Left hindlimb (tissue), 1 donor: Measurements from ENCODE around the gene FBLN2.

Experiments
- DNase-seq: peaks from one replicate; pipeline ENCODE4 v3.0.0-alpha.2; 2018

Gene FBLN2

GRCh38 chr3:13532631-13533030, 16.3 kb upstream of the FBLN2 start:
- DNase-seq, result peak; percentile 15

GRCh38 chr3:13533885-13534301, 15.0 kb upstream of the FBLN2 start:
- DNase-seq, result no peak

GRCh38 chr3:13535526-13535875, 13.4 kb upstream of the FBLN2 start:
- no peak for DNase-seq

GRCh38 chr3:13535905-13536304, 13.0 kb upstream of the FBLN2 start:
- peak; percentile 55 for DNase-seq

- DNase-seq, result peak; percentile 15
Measured at GRCh38 chr3:13536432-13536831, 12.5 kb upstream of the FBLN2 start.

- DNase-seq, result peak; percentile 42
Measured at GRCh38 chr3:13536832-13537231, 12.1 kb upstream of the FBLN2 start.

GRCh38 chr3:13537244-13537908, 11.5 kb upstream of the FBLN2 start:
- no peak for DNase-seq

- DNase-seq, result peak; percentile 13
Measured at GRCh38 chr3:13537909-13538296, 11.0 kb upstream of the FBLN2 start.

- peak; percentile 31 for DNase-seq
Measured at GRCh38 chr3:13538520-13539291, 10.2 kb upstream of the FBLN2 start.

- DNase-seq, result peak; percentile 35
Measured at GRCh38 chr3:13539292-13539638, 9.7 kb upstream of the FBLN2 start.

GRCh38 chr3:13539671-13540070, 9.3 kb upstream of the FBLN2 start:
- DNase-seq, result peak; percentile 20

GRCh38 chr3:13540297-13540995, 8.5 kb upstream of the FBLN2 start:
- no peak for DNase-seq

- DNase-seq, result no peak
Measured at GRCh38 chr3:13541691-13542090, 7.2 kb upstream of the FBLN2 start.

GRCh38 chr3:13542142-13542541, 6.8 kb upstream of the FBLN2 start:
- DNase-seq, result no peak

GRCh38 chr3:13543253-13543652, 5.7 kb upstream of the FBLN2 start:
- DNase-seq, result peak; percentile 56

- no peak for DNase-seq
Measured at GRCh38 chr3:13544293-13544831, 4.6 kb upstream of the FBLN2 start.

- DNase-seq, result no peak
Measured at GRCh38 chr3:13544951-13545651, 3.8 kb upstream of the FBLN2 start.

- no peak for DNase-seq
Measured at GRCh38 chr3:13545952-13546454, 2.9 kb upstream of the FBLN2 start.

GRCh38 chr3:13546667-13547171, 2.2 kb upstream of the FBLN2 start:
- DNase-seq, result no peak

- DNase-seq, result no peak
Measured at GRCh38 chr3:13547591-13548371, 1.1 kb upstream of the FBLN2 start.

- no peak for DNase-seq
Measured at GRCh38 chr3:13549623-13550422, 898 bp downstream of the FBLN2 start.
